Embryonic facial prominence (tissue), 1 donor: ENCODE measurements around the gene KRTAP4-2.
"Not testable (repeated sequence)": the region's sequence is repeated elsewhere in the genome, so short reads cannot be mapped to it uniquely, and the experiment has no call there.

Experiments used
- DNase-seq: peaks from one replicate; pipeline ENCODE4 v3.0.0-alpha.2; 2016; ENCODE audit errors: extremely low spot score

The KRTAP4-2 gene

GRCh38 chr17:41163828-41164227 lies 14.2 kb downstream of the KRTAP4-2 start:
- DNase-seq: no peak

GRCh38 chr17:41160648-41161047 lies 17.4 kb downstream of the KRTAP4-2 start, which contains the start of gene KRTAP4-4:
TSS of gene KRTAP4-4 (minus strand) at chr17:41160748. CDS start at chr17:41160691, 57 bp downstream.
- DNase-seq: no peak

DNA sequence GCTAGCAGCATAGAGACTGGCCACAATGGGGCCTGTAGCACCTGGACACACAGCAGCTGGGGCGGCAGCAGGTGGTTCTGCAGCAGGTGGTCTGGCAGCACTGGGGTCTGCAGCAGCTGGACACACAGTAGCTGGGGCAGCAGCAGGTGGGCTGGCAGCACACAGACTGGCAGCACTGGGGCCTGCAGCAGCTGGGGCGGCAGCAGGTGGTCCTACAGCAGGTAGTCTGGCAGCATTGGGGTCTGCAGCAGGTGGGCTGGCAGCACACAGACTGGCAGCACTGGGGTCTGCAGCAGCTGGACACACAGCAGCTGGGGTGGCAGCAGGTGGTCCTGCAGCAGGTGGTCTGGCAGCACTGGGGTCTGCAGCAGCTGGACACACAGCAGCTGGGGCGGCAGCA lies 17.8 kb downstream of the KRTAP4-2 start:
- not testable (repeated sequence) for DNase-seq

GRCh38 chr17:41153856-41154255 lies 24.2 kb downstream of the KRTAP4-2 start:
- DNase-seq: no peak

DNA sequence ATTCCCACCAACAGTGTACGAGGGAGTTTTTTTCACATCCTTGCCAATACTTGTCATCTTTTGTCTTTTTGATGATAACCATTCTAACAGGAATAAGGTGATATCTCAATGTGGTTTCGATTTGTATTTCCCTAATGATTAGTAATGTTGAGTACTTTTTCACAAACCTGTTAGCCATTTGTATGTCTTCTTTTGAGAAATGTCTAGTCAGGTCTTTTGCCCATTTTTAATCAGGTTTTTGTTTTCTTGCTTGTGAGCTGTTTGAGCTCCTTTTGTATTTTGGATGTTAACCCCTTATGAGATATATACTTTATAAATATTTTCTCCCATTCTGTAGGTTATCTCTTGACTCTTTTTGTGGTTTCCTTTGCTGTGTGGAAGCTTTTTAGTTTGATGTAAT lies 26.5 kb downstream of the KRTAP4-2 start:
- no peak for DNase-seq

DNA sequence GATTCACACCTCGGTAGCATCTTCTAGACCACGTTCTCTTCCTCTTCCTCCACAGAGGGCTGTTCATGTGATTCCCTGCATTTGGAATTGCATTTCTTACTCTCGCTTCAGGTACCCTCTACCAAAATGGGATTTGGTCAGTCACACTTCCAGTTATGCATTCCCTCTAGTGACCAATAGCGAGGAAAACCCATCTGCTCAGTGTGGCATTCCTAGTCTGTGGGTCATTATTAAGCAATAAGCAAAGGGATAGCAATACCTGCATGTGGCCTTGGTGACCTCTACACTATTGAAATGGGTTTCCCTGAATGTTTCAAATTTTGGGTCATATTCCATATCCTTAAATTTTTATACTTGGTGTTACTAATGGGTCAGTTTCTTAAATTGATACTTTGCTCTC lies 28.0 kb downstream of the KRTAP4-2 start:
- DNase-seq: no peak

- no peak for DNase-seq
These were observed 28.4 kb downstream of the KRTAP4-2 start, which contains the start of gene KRTAP4-5 for GRCh38 chr17:41149652-41149985. TSS of gene KRTAP4-5 (minus strand) at chr17:41149825. CDS start at chr17:41149767, 58 bp downstream.

- not testable (repeated sequence) for DNase-seq
These were observed 28.9 kb downstream of the KRTAP4-2 start for GRCh38 chr17:41148971-41149651.

DNA sequence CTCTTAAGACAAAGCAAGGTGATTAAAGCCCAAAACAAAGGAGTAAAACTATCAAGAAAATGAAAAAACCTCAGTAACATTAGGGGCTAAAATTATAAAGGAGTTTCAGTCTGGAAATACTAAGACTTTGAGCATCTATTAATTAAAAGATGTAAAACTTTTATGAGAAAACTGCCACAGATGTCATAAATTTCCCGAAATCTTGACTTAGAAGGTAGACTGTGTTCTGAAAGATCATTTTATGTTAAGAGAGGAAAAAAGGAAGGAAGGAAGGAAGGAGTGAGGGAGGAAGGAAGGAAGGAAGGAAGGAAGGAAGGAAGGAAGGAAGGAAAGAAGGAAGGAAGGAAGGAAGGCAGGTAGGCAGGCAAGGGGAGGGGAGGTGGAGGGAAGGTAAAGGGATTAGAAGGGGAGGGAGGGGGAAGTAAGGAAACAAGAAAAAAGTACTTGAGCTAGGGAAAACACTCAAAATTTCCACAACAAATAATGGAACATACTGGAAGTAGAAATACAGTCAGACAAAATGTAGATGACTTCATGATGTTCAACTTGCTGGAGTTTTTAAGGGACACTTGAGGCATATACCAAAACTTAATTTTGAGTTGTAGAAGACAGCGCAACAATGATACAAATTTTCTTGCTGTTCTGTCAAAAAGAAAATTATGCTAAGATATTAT lies 30.4 kb downstream of the KRTAP4-2 start:
- no peak for DNase-seq

GRCh38 chr17:41145261-41145660 lies 32.8 kb downstream of the KRTAP4-2 start:
- DNase-seq: no peak

DNA sequence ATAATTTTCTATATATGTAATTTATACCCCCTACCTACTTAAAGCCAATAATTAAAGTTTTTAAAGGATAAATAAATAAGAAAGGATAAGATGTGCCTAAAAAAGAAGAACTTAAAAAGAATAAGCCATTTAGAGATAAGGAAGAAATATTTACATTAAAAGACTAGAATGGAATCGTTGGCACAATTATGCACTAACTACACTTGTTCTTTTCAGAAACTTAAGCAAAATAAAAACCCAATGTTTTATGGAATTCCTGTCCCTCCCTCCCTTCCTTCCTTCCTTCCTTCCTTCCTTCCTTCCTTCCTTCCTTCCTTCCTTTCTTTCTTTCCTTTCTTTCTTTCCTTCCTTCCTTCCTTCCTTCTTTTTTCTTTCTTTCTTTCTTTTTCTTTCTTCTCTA lies 33.2 kb downstream of the KRTAP4-2 start:
- no peak for DNase-seq

DNA sequence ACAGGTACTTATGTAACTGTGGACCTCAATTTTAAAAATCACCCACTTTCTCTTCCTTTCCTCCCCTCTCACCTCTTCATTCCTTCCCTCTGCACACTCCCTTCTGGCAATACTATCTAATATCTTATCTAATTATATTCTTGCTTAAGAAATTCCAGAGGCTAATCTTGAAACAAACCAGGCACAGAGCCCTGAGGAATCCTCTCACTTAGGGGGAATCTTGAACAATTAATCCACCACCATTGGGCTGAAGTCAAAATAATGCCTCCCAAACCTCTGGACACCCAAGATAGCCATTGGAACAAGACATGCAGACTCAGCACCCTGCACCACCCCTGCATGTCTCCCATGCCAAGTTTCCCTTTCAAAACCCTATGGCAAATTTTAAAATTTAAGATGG lies 36.7 kb downstream of the KRTAP4-2 start:
- no peak for DNase-seq

GRCh38 chr17:41140360-41141131 lies 37.5 kb downstream of the KRTAP4-2 start, which contains the start of gene KRTAP4-6:
TSS of gene KRTAP4-6 (minus strand) at chr17:41140544. CDS start at chr17:41140487, 57 bp downstream.
- no peak for DNase-seq

DNA sequence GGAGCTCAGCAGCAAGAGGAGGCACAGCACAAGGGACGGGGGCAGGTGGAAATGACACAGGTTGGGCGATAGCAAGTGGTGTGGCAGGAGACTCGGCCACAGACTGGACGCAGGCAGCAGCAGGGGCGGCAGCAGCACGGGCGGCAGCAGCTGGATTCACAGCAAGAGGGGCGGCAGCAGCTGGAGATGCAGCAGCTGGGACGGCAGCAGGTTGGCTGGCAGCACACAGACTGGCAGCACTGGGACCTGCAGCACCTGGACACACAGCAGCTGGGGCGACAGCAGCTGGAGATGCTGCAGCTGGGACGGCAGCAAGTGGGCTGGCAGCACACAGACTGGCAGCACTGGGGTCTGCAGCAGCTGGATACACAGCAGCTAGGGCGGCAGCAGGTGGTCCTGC lies 38.2 kb downstream of the KRTAP4-2 start:
- not testable (repeated sequence) for DNase-seq

- no peak for DNase-seq
These were observed 43.9 kb downstream of the KRTAP4-2 start for GRCh38 chr17:41133880-41134735.

GRCh38 chr17:41131979-41132378 lies 46.0 kb downstream of the KRTAP4-2 start:
- no peak for DNase-seq
